ACHN (cell line): ENCODE results near the gene KIR2DL1.
"Not testable (repeated sequence)": the region's sequence is repeated elsewhere in the genome, so short reads cannot be mapped to it uniquely, and the experiment has no call there.

ENCODE experiments used
- DNase-seq: peaks from one replicate; pipeline ENCODE4 v3.0.0-alpha.2; 2015
- in situ Hi-C: cut with HindIII; loops from 2 replicates; pipeline ENCODE4 v1.10.0; 2017; ENCODE audit warnings: low sequenced_read_pairs, low pct_ligation_motif_present, low pct_unique_long_range_greater_than_20kb

The KIR2DL1 gene

GRCh38 chr19:54769646-54770045, at the start of gene KIR2DL1:
TSS of gene KIR2DL1 (plus strand) at chr19:54769793. CDS start at chr19:54769851, 58 bp downstream.
- in situ Hi-C loops, DNase-seq: not testable (repeated sequence)

- in situ Hi-C loops, result no loop called here
- no peak for DNase-seq
These were observed 45.5 kb upstream of the KIR2DL1 start, which contains the start of gene KIR3DL3 for GRCh38 chr19:54724142-54724541. TSS of gene KIR3DL3 (plus strand) at chr19:54724442. CDS start at chr19:54724497, 55 bp downstream.

- in situ Hi-C loops, result no loop called here
- DNase-seq, result no peak
These were observed 44.9 kb upstream of the KIR2DL1 start for GRCh38 chr19:54724644-54725043.

GRCh38 chr19:54725321-54725720, 44.3 kb upstream of the KIR2DL1 start:
- no peak for DNase-seq
- in situ Hi-C loops, result no loop called here

GRCh38 chr19:54727562-54727961, 42.0 kb upstream of the KIR2DL1 start:
- DNase-seq, result no peak
- in situ Hi-C loops, result no loop called here

- in situ Hi-C loops, result no loop called here
- no peak for DNase-seq
These were observed 41.4 kb upstream of the KIR2DL1 start for GRCh38 chr19:54728167-54728566.

GRCh38 chr19:54729416-54730188, 40.0 kb upstream of the KIR2DL1 start:
- in situ Hi-C loops, result no loop called here
- DNase-seq, result no peak

- no peak for DNase-seq
- in situ Hi-C loops, result no loop called here
These were observed 38.4 kb upstream of the KIR2DL1 start for GRCh38 chr19:54731191-54731590.

- in situ Hi-C loops, DNase-seq: not testable (repeated sequence)
These were observed 31.3 kb upstream of the KIR2DL1 start, which contains the start of gene KIR2DL3 for GRCh38 chr19:54738306-54738705. TSS of gene KIR2DL3 (plus strand) at chr19:54738513. CDS start at chr19:54738546, 33 bp downstream.

- no peak for DNase-seq
- in situ Hi-C loops, result no loop called here
These were observed 30.9 kb upstream of the KIR2DL1 start for GRCh38 chr19:54738715-54739114.

GRCh38 chr19:54739587-54740497, 29.8 kb upstream of the KIR2DL1 start:
- DNase-seq, result no peak
- in situ Hi-C loops, result no loop called here

- in situ Hi-C loops, DNase-seq: not testable (repeated sequence)
These were observed 27.6 kb upstream of the KIR2DL1 start for GRCh38 chr19:54741950-54742349.

- in situ Hi-C loops, DNase-seq: not testable (repeated sequence)
These were observed 25.5 kb upstream of the KIR2DL1 start for GRCh38 chr19:54744080-54744479.

GRCh38 chr19:54747614-54748322, 21.8 kb upstream of the KIR2DL1 start:
- DNase-seq, in situ Hi-C loops: not testable (repeated sequence)

GRCh38 chr19:54750276-54750675, 19.3 kb upstream of the KIR2DL1 start:
- DNase-seq, in situ Hi-C loops: not testable (repeated sequence)

GRCh38 chr19:54756204-54757110, 13.1 kb upstream of the KIR2DL1 start:
- DNase-seq, in situ Hi-C loops: not testable (repeated sequence)

- in situ Hi-C loops, result not testable (repeated sequence)
These were observed 11.0 kb upstream of the KIR2DL1 start for GRCh38 chr19:54758577-54758976.

GRCh38 chr19:54764219-54764618, 5.4 kb upstream of the KIR2DL1 start:
- DNase-seq, in situ Hi-C loops: not testable (repeated sequence)

More at GRCh38 chr19:54758577-54758976, 11.0 kb upstream of the KIR2DL1 start:
- not testable (repeated sequence) for DNase-seq
